B cell (primary cell): ENCODE measurements around the gene CA7. TPM values are rescaled to one million over a fixed set of nuclear protein-coding genes. Genes with fewer than 3 reads are reported as not detected.
A peak's percentile ranks its signal among the peaks of the same experiment; 100 is the strongest.

Experiments
- ATAC-seq: fragments of 200-7000 bp; cut with Tn5 transposase; one replicate; pipeline ENCODE4 v1.10.0; 2021; ENCODE audit warnings: low read depth, mild to moderate bottlenecking, moderate number of reproducible peaks, moderate library complexity
- CTCF ChIA-PET: fragments of 350-600 bp; sonication (Branson Sonifier 250); formaldehyde crosslinking; loops from one replicate; lab custom pipeline; 2021; ENCODE audit warnings: antibody characterized with exemption, inconsistent platforms; lab: Charles Lee
- POLR2A ChIA-PET: fragments of 350-600 bp; sonication (Branson Sonifier 250); formaldehyde crosslinking; loops from one replicate; lab custom pipeline; 2021; ENCODE audit warnings: antibody characterized with exemption; lab: Charles Lee
- DNase-seq: peaks from one replicate; pipeline ENCODE4 v3.0.0; 2013
- H2AFZ ChIP-seq: 2 replicates; pipeline ENCODE4 v1.6.1; 2012; ENCODE audit warnings: mild to moderate bottlenecking, low read depth, low read length; ENCODE audit not compliant: insufficient read depth, poor library complexity, severe bottlenecking
- H3K27ac ChIP-seq, 2 donors: 1 replicate in 1 of 2; 2 replicates in 1 of 2; pipeline ENCODE4 v1.5.1; 2012 to 2013; ENCODE audit warnings: low read length in 2 of 2, mild to moderate bottlenecking in 2 of 2, moderate library complexity in 1 of 2
- H3K27me3 ChIP-seq, 4 experiments: fragments of 200-600 bp in 1 of 4; sonication (generic) in 1 of 4; replicated peaks in 1 of 4; 1 replicate in 2 of 4; 2 replicates in 2 of 4; pipeline versions ENCODE4 v1.6.1 to v1.7.0; 2013 to 2016; ENCODE audit warnings: low read length in 3 of 4, mild to moderate bottlenecking in 2 of 4, mixed read lengths in 1 of 4, moderate library complexity in 1 of 4; ENCODE audit not compliant: insufficient read depth in 4 of 4, control insufficient read depth in 3 of 4; ENCODE audit errors: control extremely low read depth in 1 of 4
- H3K36me3 ChIP-seq, 2 experiments: replicated peaks in 1 of 2; 1 replicate in 1 of 2; 2 replicates in 1 of 2; pipeline versions ENCODE4 v1.6.1 to v1.7.1; 2013; ENCODE audit warnings: low read length in 1 of 2; ENCODE audit not compliant: insufficient read depth in 2 of 2, control insufficient read depth in 1 of 2; ENCODE audit errors: control extremely low read depth in 1 of 2, extremely low read depth in 1 of 2
- H3K4me1 ChIP-seq, 2 donors: fragments of 200-600 bp in 1 of 2; sonication (generic) in 1 of 2; 1 replicate in 1 of 2; 2 replicates in 1 of 2; pipeline versions ENCODE4 v1.5.1 to v1.6.1; 2013 to 2017; ENCODE audit warnings: low read length in 2 of 2; ENCODE audit not compliant: control insufficient read depth in 2 of 2, insufficient read depth in 2 of 2
- H3K4me2 ChIP-seq: replicated peaks from 2 replicates; pipeline ENCODE3; 2012; ENCODE audit warnings: mild to moderate bottlenecking, low read depth, low read length; ENCODE audit not compliant: poor library complexity, severe bottlenecking
- H3K4me3 ChIP-seq, 5 experiments: fragments of 200-600 bp in 1 of 5; sonication (generic) in 1 of 5; 1 replicate in 3 of 5; 2 replicates in 2 of 5; pipeline versions ENCODE4 v1.5.1 to v1.7.0; 2011 to 2016; ENCODE audit warnings: low read length in 4 of 5, mild to moderate bottlenecking in 4 of 5, low read depth in 2 of 5, control low read depth in 1 of 5, moderate library complexity in 1 of 5; ENCODE audit not compliant: insufficient read depth in 1 of 5; ENCODE audit errors: control extremely low read depth in 1 of 5, extremely low read depth in 1 of 5
- H3K79me2 ChIP-seq: fragments of 200-600 bp; sonication (generic); one replicate; pipeline ENCODE4 v1.6.0; 2016; ENCODE audit warnings: low read length; ENCODE audit not compliant: control insufficient read depth, insufficient read depth
- H3K9ac ChIP-seq: fragments of 200-600 bp; sonication (generic); 2 replicates; pipeline ENCODE4 v1.6.1; 2017; ENCODE audit warnings: mild to moderate bottlenecking, low read length, moderate library complexity
- H3K9me3 ChIP-seq, 3 donors: one replicate each; pipeline versions ENCODE4 v1.6.1 to v1.7.1; 2013; ENCODE audit warnings: low read length in 2 of 3; ENCODE audit not compliant: control insufficient read depth in 2 of 3, insufficient read depth in 1 of 3; ENCODE audit errors: control extremely low read depth in 1 of 3
- H4K20me1 ChIP-seq: 2 replicates; pipeline ENCODE4 v1.6.0; 2012; ENCODE audit warnings: mild to moderate bottlenecking, low read length; ENCODE audit not compliant: insufficient read depth, control insufficient read depth, poor library complexity, severe bottlenecking
- H3K27ac Mint-ChIP-seq: one replicate; pipeline ENCODE4 v1.8.0; 2021; ENCODE audit warnings: mixed read lengths
- H3K27me3 Mint-ChIP-seq: one replicate; pipeline ENCODE4 v1.8.0; 2021; ENCODE audit warnings: mixed read lengths
- H3K4me1 Mint-ChIP-seq: one replicate; pipeline ENCODE4 v1.8.0; 2021; ENCODE audit warnings: mixed read lengths
- H3K4me3 Mint-ChIP-seq: one replicate; pipeline ENCODE4 v1.8.0; 2021; ENCODE audit warnings: mixed read lengths
- H3K9me3 Mint-ChIP-seq: one replicate; pipeline ENCODE4 v1.8.0; 2022; ENCODE audit warnings: mixed read lengths; ENCODE audit not compliant: insufficient read depth
- CTCF ChIP-seq: fragments of 200-600 bp; IDR thresholded peaks from one replicate; pipeline ENCODE4 v1.8.0; 2022; ENCODE audit warnings: antibody characterized with exemption, mild to moderate bottlenecking
- EZH2 ChIP-seq: IDR thresholded peaks from 2 replicates; pipeline ENCODE4 v1.6.1; 2012; ENCODE audit warnings: borderline replicate concordance, low read depth, mild to moderate bottlenecking, moderate library complexity, low read length; ENCODE audit not compliant: insufficient read depth, poor library complexity, severe bottlenecking
- WGBS: methylation state at CpG from one replicate; pipeline ENCODE4 v1.1.5; 2013; ENCODE audit warnings: missing lambda C conversion rate; ENCODE audit not compliant: insufficient coverage; 5-methylcytosine and 5-hydroxymethylcytosine counted together
- intact Hi-C: fragments of 100-400 bp; cut with micrococcal nuclease; formaldehyde crosslinking; loops from one replicate; pipeline ENCODE4 v1.10.0; 2022
- polyA plus RNA-seq: library from polyadenylated mRNA; depleted of rRNA; stranded (reverse); fragments of >200 nt; gene quantifications from 2 replicates; pipeline ENCODE4 v1.2.3, GENCODE V29; 2012
- total RNA-seq, 2 donors: library from RNA; stranded (reverse); fragments of 120-200 nt in 1 of 2; gene quantifications; 1 replicate in 1 of 2; 2 replicates in 1 of 2; pipeline versions ENCODE4 v1.2.3 to v1.2.4, GENCODE V29; 2013 to 2022

CA7 gene
- total and polyA plus RNA-seq, 2 donors (not counting 1 experiment from before 2014, with no cell fraction given), result not detected

- Histone ChIP-seq H4K20me1 (no peaks in the 10 kb centered on the region), H3K4me1 (peaks cover 7 to 11% of the 10 kb centered on the region in 2 donors), H3K4me3 (peak overlapping the region in 4 of 5 experiments; percentile 32 to 45 (median 44)), H3K27me3 (peaks cover 0 to 1% (median 0%) of the 10 kb centered on the region in 4 experiments), H3K27ac (no peak overlapping the region), H3K4me2 (peak overlapping the region; percentile 83), H3K36me3 (no peaks in the 10 kb centered on the region), H3K9ac (peak overlapping the region; percentile 59), H3K79me2 (no peaks in the 10 kb centered on the region), H2AFZ (peak overlapping the region; percentile 91), H3K9me3 (no peaks in the 10 kb centered on the region)
- ChIA-PET POLR2A (interaction anchor here (1.0 kb wide), 1 partner anchor 43 kb away, joined by 3 read pairs; the partner anchor contains the start of gene NAE1), CTCF (interaction anchor here (0.6 to 3.8 kb wide), 19 partner anchors 9 to 468 kb away, joined by 3 to 30 read pairs (median 3); partner anchors contain the start of genes CA7, NAE1 and TMEM208)
- TF ChIP-seq EZH2 (no peak), CTCF (peak; percentile 92)
- H3K4me3 Mint-ChIP-seq, result peak overlapping the region; percentile 77
- peak; percentile 90 for ATAC-seq
- WGBS, result 5% methylated on average over 38 of the region's 39 CpGs
- intact Hi-C loops, result loop anchor here (2.0 to 5.0 kb wide), 2 partner anchors 42 to 266 kb away; partner anchors contain the start of gene NAE1
- H3K4me1 Mint-ChIP-seq, result peaks cover 14% of the 10 kb centered on the region
- DNase-seq, result peak; percentile 91
- H3K27ac Mint-ChIP-seq, result peak overlapping the region; percentile 72
- H3K9me3 Mint-ChIP-seq, result no peaks in the 10 kb centered on the region
- peaks cover 3% of the 10 kb centered on the region for H3K27me3 Mint-ChIP-seq
Measured at GRCh38 chr16:66872943-66873684, 28.9 kb downstream of the CA7 start.

GRCh38 chr16:66873685-66874055 lies 29.5 kb downstream of the CA7 start:
- no peaks in the 10 kb centered on the region for H3K79me2 ChIP-seq
- DNase-seq (no peak), ATAC-seq (no peak)
- H2AFZ ChIP-seq, result no peak overlapping the region
- ChIA-PET POLR2A (interaction anchor here (1.0 kb wide), 1 partner anchor 43 kb away, joined by 3 read pairs; the partner anchor contains the start of gene NAE1), CTCF (interaction anchor here (0.8 to 3.8 kb wide), 12 partner anchors 9 to 469 kb away, joined by 3 to 30 read pairs (median 4); partner anchors contain the start of genes CA7, NAE1 and TMEM208)
- H3K9ac ChIP-seq, result no peak overlapping the region
- H3K36me3 ChIP-seq, result no peaks in the 10 kb centered on the region
- no peaks in the 10 kb centered on the region for H3K9me3 Mint-ChIP-seq
- TF ChIP-seq EZH2, result no peak
- no peak for TF ChIP-seq CTCF
- H3K27ac Mint-ChIP-seq, result no peak overlapping the region
- no peak overlapping the region for H3K4me3 ChIP-seq
- H3K27ac ChIP-seq, result no peak overlapping the region
- H3K4me1 Mint-ChIP-seq, result peaks cover 16% of the 10 kb centered on the region
- intact Hi-C loops, result loop anchor here (2.0 to 5.0 kb wide), 2 partner anchors 43 to 266 kb away; partner anchors contain the start of gene NAE1
- no peak overlapping the region for H3K4me3 Mint-ChIP-seq
- H3K9me3 ChIP-seq, result no peaks in the 10 kb centered on the region
- no peak overlapping the region for H3K4me2 ChIP-seq
- H3K4me1 ChIP-seq, result peaks cover 7 to 11% of the 10 kb centered on the region in 2 donors
- no peaks in the 10 kb centered on the region for H4K20me1 ChIP-seq
- no peaks in the 10 kb centered on the region for H3K27me3 ChIP-seq
- peaks cover 3% of the 10 kb centered on the region for H3K27me3 Mint-ChIP-seq
